ENCODE data around the gene SELENOS.
A peak's percentile ranks its signal among the peaks of the same experiment; 100 is the strongest.

Gene SELENOS

DNA sequence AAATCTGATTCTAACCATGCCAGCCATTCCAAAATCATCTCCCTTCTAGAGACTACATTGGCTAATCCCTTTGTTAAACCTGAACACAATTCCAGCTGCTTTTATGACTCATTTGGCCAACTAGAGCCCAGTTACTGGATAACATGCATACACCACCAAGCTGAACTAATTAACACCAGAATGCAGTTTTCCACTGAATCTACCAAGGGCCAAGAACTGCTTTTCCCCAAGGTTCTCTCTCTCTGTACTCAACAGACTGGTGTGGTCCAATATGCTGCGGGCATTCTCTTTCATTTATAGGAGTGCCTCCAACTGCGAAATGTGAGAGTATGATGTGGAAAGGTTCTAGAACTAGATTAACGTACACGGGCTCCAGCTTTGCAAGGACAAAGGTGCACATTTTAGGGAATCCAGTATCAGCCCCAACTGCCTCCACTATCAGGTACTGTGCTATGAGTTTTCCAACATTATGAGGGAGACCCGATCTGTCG lies 26.9 kb downstream of the SELENOS start:
- no peak for DNase-seq

DNA sequence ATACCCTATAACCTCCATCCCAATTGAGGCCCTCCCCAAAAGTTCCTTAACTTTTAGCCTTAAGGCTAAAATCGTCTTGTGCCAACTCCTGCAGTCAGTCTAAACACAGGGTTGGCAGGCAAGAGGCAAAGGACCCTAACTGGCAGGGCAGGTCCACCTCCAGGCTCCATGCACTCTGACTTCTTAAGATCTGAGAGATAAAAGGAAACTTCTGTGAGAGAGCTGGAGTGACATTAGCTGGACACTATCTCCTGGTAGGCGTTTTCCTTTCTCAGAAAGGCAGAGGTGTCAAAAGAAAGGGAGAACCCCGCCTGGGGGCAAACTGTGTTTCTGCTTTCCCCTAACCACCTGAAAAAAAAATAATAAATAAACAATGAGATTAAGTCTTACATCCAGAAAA lies 29.0 kb downstream of the SELENOS start:
- no peak for DNase-seq

DNA sequence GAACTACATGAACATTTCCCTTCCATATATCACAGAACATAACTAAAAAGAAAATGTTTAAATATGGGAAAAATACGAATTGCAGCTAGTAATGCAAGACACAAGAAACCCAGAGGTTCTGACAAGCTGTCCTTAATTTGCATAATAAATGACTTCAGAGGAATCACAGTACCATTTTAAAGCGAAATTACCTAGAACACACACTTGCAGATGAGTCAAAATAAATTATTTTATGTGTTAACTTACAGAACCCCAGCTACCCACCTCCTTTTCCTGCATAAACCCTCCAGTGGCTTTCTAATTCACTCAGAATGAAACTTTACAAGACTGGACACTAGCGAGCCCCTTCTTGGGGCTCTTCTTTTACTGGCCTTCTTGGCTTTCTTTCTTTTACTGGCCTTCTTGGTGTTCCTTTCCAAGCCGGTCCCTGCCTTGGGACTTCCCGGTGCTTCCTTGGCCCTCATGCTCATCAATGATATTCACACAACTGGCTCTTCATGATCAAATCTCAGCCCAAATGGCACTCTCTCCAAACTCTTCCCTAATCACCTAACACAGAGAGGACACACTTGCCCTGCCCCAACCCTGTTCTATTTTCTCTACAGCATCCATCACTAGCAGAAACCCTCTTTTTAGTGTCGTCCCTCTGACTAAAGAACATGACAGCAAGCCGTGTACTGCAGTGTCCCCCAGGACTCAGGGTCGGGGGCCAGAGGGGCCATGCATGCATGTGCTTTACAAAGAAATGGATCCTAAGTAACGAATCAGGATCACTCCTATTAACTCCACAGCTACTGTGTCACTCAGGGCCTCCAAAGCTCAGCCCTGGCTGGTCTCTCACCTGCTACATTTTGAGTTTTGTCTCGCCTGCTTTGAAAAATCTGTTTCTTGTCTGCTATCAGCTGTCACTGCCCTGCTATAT lies 30.2 kb downstream of the SELENOS start:
- DNase-seq, result no peak

DNA sequence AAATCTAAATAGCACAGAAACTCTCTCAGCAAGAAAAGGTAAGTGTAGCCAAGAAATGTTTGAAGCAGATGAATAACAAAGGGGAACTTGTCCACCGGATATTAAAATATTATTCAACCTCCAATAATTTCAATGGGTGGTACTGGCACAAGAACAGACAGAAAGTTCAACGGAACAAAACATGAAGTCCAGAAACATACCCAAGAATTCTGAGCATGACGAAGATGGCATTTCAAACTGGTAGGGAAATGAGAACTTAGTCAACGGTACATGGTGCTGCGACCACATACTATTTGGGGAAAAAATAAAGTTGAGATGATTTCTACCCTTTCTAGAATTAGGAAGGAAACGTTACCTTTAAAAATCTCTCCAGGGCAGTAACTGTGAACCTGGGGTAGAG lies 30.9 kb downstream of the SELENOS start:
- no peak for DNase-seq

DNA sequence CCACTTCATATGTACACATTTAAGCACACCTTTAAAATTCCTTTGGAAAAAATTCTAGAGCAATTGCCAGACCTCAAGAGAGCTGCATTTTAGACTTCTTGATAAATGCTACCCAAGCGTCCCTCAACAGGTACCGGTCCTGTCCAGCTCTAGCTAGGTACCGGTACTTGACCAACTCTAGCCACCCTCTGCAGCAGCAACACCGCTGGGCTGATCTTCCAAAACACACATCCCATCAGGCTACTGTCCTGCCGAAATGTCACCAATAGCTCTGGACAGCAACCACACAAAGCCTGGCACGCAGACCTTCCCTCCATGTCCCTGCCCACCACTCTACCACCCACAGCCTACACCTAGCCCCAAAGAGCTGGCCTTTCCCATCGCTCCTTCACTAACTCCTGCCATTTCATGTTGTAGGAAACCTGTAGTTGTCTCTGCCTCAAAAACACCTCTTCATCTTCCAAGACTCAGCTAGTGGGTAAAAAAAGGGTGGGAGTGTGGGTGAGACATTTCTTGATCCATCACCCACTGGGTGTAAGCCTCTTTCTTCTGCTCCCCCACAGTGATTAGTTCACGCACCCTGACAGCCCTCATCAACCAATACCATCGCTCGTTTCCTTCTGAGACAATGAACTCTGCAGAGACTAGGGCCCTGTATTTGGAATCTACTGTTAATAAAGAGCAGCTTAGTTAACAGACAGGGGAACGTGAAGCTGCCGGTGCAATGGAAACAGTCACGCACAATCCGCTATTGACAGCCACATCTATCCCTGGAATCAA lies 32.2 kb downstream of the SELENOS start:
- no peak for DNase-seq

DNA sequence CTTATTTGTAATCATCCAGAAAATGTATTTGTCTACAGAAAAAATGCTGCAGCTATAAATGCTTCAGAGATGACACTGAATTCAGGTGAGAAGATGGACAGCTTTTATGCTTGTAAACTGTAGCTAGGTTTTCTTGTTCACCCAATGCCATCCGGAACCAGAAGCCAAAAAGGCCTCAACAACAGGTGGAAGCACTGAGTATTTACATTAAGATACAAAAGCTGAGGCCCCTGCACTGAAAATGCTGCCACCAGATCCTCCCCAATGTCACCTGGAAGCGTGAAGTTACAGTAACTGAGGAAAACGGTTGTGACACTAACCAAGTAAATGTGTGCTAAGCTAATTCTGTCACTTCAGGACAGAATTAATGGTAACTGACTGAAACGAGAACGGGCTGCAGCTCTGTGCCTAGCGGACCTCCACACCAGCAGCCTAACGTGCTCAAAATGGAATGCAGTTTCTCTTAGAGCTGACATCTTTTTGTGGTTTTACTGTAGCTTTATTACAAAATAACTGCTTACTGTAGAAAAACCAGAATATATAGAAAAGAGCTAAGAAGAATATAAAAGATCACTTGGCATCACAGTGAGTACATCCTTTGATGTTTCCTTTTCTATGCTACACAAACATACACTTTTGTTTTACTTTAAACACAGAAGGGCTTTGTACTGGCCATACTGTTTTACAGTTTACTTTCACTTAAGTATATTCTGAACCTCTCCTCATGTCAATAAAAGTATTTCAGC lies 33.1 kb downstream of the SELENOS start:
- DNase-seq, result no peak

DNA sequence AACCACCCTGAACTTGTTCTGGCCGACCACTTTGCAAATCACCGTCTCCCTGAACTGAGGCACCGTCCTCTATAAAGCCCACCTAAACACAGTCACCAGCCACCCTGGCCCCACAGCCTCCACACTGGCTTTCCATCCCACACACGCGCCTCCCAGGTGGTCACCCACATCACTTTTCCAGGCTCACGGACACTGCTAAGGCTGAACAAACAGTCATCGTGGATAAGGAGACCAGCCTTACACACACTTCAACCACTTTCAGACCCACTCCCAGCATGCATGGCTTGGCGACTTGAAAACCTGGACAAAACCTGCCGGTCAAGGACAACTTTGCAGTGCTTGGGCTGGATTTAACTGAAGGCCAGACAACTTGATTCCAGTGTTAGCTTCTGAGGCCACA lies 33.9 kb downstream of the SELENOS start:
- DNase-seq, result no peak

DNA sequence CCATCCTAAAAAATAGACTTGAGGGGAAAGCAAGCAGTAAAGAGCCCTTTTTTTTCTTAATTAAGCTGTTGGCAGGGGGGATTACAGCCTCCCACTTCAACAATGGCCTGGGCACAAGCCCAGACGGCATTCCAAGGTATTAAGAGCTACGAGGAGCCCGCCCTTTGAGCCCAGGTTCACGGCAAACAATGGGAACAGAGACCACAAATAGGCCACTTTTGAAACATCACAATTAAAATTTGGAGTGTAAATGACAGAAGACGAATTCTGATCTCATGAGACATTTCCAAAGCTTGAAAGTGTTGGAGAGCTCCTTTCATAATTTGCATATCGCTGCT lies 34.3 kb downstream of the SELENOS start:
- no peak for DNase-seq

DNA sequence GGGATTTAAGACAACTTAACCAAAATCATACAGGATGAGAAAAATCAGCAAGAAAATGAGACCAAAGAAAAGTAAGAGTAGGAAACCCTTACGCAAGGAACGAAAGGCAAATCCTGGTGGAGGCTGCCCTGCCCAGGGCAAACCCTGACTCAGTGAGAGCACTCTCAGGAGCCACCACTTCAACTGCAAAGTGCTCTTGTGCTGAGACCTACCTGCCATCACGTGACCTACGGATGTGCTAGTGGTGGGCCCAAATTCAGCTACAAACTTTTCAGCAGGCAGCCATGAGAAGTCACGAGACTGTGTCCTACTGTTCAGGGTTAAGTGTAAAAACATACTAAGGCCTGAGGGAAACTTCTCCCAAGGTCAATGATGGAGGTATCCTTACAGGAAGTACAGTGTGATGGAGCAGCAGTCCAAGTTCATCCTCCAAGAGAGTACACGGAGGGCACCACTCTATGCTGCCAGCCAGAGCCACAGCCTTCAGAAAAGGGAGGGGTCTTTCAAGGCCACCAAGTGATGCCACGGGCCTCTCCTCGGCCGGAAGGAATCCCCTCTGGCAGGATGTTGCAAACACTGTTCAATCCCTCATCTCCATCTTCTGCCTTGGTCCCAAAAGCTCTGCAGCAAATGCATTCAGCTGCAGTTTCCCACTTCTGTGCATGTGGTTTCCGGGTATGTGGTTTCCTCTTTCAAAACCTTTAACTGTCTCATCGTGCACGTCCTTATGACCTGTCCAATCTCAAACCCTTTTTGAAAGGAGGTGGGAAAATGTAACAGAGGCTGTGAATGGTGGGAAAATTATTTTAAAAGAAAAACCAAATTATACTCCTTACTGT lies 34.9 kb downstream of the SELENOS start:
- DNase-seq, result peak; percentile 87

DNA sequence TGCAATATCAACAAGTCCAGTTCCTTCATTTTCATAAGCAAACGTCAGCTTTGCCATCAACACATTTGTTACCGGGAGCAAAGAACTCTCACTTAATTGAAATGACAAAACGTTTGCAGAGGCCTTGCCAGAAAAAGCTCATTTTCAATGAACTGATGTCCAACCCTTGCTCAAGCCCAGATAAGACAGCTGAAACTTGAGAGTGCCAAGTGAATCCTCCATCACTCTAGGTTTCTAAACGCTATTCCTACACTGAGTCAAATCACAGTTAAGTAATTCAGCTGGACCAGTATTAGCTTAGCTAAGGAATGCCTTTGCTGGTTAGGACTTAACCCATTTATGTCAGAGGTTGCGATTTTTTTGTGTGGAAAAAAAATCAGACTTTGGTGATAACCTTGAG lies 36.9 kb downstream of the SELENOS start:
- DNase-seq, result no peak

DNA sequence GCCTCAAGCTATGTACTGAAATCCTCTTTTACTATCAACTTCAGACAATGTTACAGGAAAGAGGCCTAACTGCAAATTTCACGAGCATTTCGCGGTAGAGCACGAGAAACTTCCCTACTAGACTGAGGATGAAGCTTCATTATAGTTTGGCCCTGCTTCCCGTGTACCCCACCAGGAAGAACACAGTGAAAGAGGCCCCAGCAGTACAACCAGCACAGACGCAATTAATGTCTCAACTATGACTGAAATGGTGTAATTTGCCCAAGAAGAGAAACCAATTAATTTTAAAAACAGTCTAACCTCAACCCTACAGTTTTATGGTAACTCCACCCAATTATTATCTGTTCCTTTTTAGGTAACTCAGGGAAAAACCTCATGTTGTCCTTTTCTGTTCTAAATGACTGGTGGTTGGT lies 37.6 kb downstream of the SELENOS start:
- no peak for DNase-seq

DNA sequence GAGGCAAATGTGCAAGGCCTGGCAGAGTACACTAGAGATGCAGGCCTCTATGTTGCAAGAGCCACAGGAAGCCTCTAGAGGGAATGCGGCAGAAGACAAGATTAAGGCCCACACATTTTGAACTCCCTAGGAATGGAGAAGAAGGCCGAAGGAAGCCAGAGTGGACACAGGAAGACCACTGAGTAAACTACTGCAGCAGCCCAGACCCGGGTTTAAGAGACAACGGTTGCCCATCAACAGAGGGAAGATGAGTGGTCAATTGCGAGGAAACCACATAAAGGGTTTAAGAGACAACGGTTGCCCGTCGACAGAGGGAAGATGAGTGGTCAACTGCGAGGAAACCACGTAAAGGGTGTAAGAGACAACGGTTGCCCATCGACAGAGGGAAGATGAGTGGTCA lies 40.0 kb downstream of the SELENOS start:
- DNase-seq, result no peak

DNA sequence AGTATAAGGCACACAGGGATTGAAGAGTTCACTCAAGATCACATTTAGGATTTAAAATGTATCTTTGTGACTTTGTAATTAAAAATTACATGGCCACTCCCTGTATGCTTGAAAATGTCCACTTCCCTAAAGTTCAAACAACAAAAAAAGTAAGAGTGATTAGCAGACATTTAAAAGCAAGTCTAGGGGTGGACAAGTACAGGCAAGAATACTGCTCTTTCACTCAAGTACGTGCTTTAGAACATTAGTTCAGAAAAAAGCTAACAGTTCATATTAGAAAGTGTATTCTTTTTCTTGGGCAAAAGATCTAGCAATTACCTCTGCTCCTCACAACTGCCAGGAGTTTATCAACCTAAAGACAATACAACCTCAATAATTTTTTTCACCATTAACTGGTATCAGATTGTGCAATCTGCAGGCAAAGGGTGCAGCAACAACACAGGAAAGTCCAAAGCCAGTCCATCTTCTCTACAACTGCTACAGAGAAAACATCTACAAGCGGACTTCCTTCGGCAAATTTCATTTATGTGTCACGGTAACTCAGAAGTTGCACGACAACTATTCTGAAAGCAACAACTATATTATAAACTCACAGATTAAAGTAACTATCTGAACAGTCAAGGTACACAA lies 43.5 kb downstream of the SELENOS start:
- DNase-seq, result no peak

DNA sequence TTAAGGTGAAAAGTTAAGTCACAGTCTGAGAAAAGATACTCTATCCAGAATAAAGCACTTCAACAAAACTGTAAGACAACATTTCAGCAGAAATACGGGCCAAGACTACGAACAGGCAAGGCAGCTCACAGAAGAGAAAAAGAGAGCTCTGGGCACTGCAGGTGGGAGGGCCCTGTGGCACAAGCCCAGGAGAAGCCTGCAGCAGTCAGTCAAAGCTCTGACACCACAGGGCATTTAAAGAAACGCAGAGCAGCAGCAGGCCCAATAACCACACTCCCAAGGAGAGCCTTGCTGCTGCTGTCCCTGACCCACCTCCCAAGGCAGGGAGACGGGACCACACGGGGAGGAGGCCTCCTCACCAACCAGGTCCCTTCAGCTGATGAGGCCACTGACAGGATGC lies 44.6 kb downstream of the SELENOS start:
- DNase-seq, result no peak

DNA sequence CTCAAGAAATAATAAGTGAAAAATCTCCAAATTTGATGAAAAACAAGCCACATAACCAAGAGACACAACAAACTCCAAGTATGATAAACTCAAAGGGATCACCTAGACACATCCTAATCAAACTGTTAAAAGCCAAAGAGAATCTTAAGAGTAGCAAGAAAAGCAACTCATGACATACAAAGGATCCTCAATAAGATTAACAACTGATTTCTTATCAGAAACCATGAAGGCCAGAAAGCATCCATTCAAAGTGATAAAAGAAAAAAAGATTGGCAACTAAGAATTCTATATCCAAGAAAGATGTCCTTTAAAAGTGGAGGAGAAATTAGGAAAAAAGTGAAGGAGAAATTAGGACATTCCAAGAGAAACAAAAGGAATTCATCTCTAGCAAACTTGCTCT lies 49.0 kb downstream of the SELENOS start:
- no peak for DNase-seq

DNA sequence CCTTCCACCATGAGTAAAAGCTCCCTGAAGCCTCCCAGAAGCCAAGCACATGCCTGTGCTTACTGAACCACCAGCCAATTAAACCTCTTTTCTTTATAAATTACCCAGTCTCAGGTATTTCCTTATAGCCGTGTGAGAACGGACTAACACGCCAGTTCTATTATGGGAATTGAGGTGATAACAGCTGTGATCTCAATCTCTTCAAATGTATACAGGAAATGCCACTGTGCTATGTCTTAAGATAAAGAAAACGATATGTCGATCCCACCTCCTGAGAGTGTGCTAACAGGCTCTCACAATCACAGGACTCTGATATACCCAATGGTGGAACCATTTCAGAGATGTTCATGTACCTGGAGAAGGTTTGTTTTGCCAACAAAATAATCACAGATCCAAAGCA lies 51.6 kb downstream of the SELENOS start:
- no peak for DNase-seq
